ENCODE measurements around the gene DOCK2. TPM values are rescaled to one million over a fixed set of nuclear protein-coding genes. Genes with fewer than 3 reads are reported as not detected.

The DOCK2 gene
- total RNA-seq, 1 donor = 6.2 TPM

GRCh38 chr5:169904508-169904907 is 267.4 kb downstream of the DOCK2 start:
- Histone ChIP-seq H3K4me2 (ENCODE audit: insufficient read depth, low read length) (no peak overlapping the region), H4K20me1 (ENCODE audit: insufficient read depth, low read length) (no peaks in the 10 kb centered on the region), H3K36me3 (ENCODE audit: insufficient read depth, low read length) (no peaks in the 10 kb centered on the region), H3K4me3 (ENCODE audit: insufficient read depth, low read length) (no peak overlapping the region), H3K79me2 (ENCODE audit: insufficient read depth, low read length) (no peaks in the 10 kb centered on the region), H3K4me1 (ENCODE audit: insufficient read depth, low read length) (peaks cover 8% of the 10 kb centered on the region), H3K27me3 (ENCODE audit: insufficient read depth, low read length) (no peaks in the 10 kb centered on the region), H3K9me3 (ENCODE audit: low read depth, low read length) (no peaks in the 10 kb centered on the region), H3K27ac (ENCODE audit: low read depth, low read length) (no peak overlapping the region), H2AFZ (ENCODE audit: low read length) (no peak overlapping the region)
- TF ChIP-seq CTCF (IDR thresholded peaks at IDR 0.05; ENCODE audit: extremely low read depth, low read depth, low read length) = no peak
- DNase-seq (ENCODE audit: insufficient read length, low spot score, missing footprints) = no peak

- TF ChIP-seq CTCF (IDR thresholded peaks at IDR 0.05; ENCODE audit: extremely low read depth, low read depth, low read length) = no peak
- peak; percentile 36 for DNase-seq (ENCODE audit: insufficient read length, low spot score, missing footprints)
- H3K4me1 ChIP-seq (ENCODE audit: insufficient read depth, low read length) = peaks cover 8% of the 10 kb centered on the region
- H3K27me3 ChIP-seq (ENCODE audit: insufficient read depth, low read length) = no peaks in the 10 kb centered on the region
- no peak overlapping the region for H3K27ac ChIP-seq (ENCODE audit: low read depth, low read length)
- H3K4me2 ChIP-seq (ENCODE audit: insufficient read depth, low read length) = no peak overlapping the region
- no peak overlapping the region for H2AFZ ChIP-seq (ENCODE audit: low read length)
- no peaks in the 10 kb centered on the region for H3K36me3 ChIP-seq (ENCODE audit: insufficient read depth, low read length)
- H3K9me3 ChIP-seq (ENCODE audit: low read depth, low read length) = no peaks in the 10 kb centered on the region
- H4K20me1 ChIP-seq (ENCODE audit: insufficient read depth, low read length) = no peaks in the 10 kb centered on the region
- no peaks in the 10 kb centered on the region for H3K79me2 ChIP-seq (ENCODE audit: insufficient read depth, low read length)
- no peak overlapping the region for H3K4me3 ChIP-seq (ENCODE audit: insufficient read depth, low read length)
Observed at GRCh38 chr5:169905017-169905416, 267.9 kb downstream of the DOCK2 start.

GRCh38 chr5:169906745-169907649 is 269.9 kb downstream of the DOCK2 start:
- H3K4me2 ChIP-seq (ENCODE audit: insufficient read depth, low read length) = no peak overlapping the region
- H3K4me3 ChIP-seq (ENCODE audit: insufficient read depth, low read length) = no peak overlapping the region
- no peaks in the 10 kb centered on the region for H3K79me2 ChIP-seq (ENCODE audit: insufficient read depth, low read length)
- H3K4me1 ChIP-seq (ENCODE audit: insufficient read depth, low read length) = peaks cover 8% of the 10 kb centered on the region
- no peaks in the 10 kb centered on the region for H3K36me3 ChIP-seq (ENCODE audit: insufficient read depth, low read length)
- H4K20me1 ChIP-seq (ENCODE audit: insufficient read depth, low read length) = no peaks in the 10 kb centered on the region
- DNase-seq (ENCODE audit: insufficient read length, low spot score, missing footprints) = peak; percentile 42
- no peak overlapping the region for H2AFZ ChIP-seq (ENCODE audit: low read length)
- H3K27me3 ChIP-seq (ENCODE audit: insufficient read depth, low read length) = no peaks in the 10 kb centered on the region
- no peaks in the 10 kb centered on the region for H3K9me3 ChIP-seq (ENCODE audit: low read depth, low read length)
- TF ChIP-seq CTCF (IDR thresholded peaks at IDR 0.05; ENCODE audit: extremely low read depth, low read depth, low read length) = no peak
- no peak overlapping the region for H3K27ac ChIP-seq (ENCODE audit: low read depth, low read length)

- no peak overlapping the region for H3K27ac ChIP-seq (ENCODE audit: low read depth, low read length)
- no peaks in the 10 kb centered on the region for H3K36me3 ChIP-seq (ENCODE audit: insufficient read depth, low read length)
- peaks cover 8% of the 10 kb centered on the region for H3K4me1 ChIP-seq (ENCODE audit: insufficient read depth, low read length)
- H2AFZ ChIP-seq (ENCODE audit: low read length) = no peak overlapping the region
- no peak overlapping the region for H3K4me3 ChIP-seq (ENCODE audit: insufficient read depth, low read length)
- no peak for DNase-seq (ENCODE audit: insufficient read length, low spot score, missing footprints)
- H3K27me3 ChIP-seq (ENCODE audit: insufficient read depth, low read length) = no peaks in the 10 kb centered on the region
- no peaks in the 10 kb centered on the region for H3K9me3 ChIP-seq (ENCODE audit: low read depth, low read length)
- no peaks in the 10 kb centered on the region for H3K79me2 ChIP-seq (ENCODE audit: insufficient read depth, low read length)
- H3K4me2 ChIP-seq (ENCODE audit: insufficient read depth, low read length) = no peak overlapping the region
- TF ChIP-seq CTCF (IDR thresholded peaks at IDR 0.05; ENCODE audit: extremely low read depth, low read depth, low read length) = no peak
- H4K20me1 ChIP-seq (ENCODE audit: insufficient read depth, low read length) = no peaks in the 10 kb centered on the region
Observed at GRCh38 chr5:169908864-169909263, 271.8 kb downstream of the DOCK2 start.
